Measurements from ENCODE around the gene ANKS1B.

ANKS1B gene

GRCh38 chr12:98740751-98741150 lies 1244.0 kb downstream of the ANKS1B start:
- no peak for DNase-seq

DNA sequence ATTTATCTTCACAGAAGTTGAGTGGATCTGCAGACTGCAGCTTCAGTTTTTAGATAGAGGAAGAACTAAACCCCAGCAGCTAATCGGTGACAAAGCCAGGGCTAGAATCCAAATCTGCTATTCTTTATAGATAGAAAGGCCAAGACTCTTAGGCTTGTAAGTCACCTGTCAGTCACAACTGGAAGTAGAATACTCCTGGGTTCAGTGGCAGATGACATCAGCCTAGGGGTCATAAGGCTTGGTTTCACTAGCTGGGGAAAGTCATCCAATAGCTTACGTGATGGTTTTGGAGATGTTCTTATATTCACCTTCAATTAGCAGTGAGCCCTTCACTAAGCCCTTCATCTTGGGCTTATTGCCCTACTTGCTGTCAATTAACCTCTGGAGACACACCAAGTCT lies 1246.2 kb downstream of the ANKS1B start:
- DNase-seq = no peak

GRCh38 chr12:98738002-98738401 lies 1246.7 kb downstream of the ANKS1B start:
- no peak for DNase-seq

- no peak for DNase-seq
These were observed 1247.4 kb downstream of the ANKS1B start for GRCh38 chr12:98737322-98737712.

GRCh38 chr12:98736352-98737321 lies 1248.1 kb downstream of the ANKS1B start:
- DNase-seq = peak; percentile 24

DNA sequence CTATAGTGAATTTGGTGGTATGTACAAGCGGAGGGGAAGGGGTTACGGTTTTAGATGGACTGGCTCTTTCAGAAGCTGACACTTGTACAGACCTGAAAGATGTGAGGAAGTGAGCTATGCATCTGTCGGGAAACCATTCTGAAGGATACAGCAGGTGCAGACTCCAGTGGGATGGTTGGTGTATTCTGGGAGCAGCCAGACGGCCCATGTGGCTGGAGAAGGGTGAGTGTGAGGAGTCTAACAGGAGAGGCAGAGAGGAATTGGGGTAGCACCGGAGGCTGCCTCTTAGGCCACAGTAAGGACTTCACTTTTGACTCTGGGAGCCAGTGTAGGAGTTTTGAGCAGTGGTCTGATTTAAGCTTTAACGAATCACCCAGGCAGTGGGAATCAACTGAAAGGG lies 1248.9 kb downstream of the ANKS1B start:
- no peak for DNase-seq

DNA sequence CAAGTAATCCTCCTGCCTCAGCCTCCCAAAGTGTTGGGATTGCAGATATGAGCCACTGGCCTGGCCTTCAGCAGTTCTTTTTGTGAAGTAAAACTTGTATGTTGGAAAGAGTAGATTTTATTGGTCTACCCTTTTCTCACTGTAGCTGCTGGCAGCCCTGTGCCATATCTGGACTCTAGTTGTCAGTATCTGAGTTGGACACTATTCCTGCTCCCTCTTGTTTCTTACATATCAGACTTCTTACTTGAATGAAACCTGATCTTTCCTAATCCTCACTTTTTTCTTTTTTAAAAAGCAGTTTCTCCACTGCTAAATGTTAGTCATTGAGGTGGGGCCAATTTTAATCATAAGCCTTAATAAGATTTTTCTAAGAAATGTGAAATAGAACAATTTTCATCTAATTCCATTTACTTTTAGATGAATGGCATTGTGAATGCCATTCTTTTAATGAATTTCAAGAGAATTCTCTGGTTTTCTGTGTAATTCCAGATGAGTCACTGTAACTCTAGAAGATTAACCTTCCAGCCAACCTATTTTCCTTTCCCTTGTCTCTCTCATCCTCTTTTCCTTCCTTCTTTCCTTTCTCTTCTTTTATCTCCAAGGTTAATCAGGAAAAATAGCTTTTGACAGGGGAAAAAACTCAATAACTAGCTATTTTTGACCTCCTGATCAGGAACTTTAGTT lies 1250.9 kb downstream of the ANKS1B start:
- no peak for DNase-seq

DNA sequence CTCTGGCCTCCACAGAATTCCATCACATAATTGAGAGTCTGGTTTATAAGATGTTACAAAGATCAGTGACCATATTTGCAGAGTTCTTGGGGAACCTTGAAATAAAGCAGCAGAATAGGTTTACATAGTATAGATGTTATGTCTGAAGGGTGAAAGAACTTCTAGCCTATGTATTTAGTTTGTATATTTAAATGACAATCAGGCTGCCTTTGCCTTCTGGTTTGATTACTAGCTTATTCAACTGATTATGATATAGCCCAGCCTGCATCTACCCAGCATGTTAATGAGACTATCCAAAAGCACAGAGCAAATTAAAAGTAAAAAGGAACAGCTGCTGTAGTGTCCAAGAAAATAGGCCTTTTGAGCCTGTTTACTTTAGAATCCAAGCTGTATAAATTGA lies 1254.3 kb downstream of the ANKS1B start:
- no peak for DNase-seq

DNA sequence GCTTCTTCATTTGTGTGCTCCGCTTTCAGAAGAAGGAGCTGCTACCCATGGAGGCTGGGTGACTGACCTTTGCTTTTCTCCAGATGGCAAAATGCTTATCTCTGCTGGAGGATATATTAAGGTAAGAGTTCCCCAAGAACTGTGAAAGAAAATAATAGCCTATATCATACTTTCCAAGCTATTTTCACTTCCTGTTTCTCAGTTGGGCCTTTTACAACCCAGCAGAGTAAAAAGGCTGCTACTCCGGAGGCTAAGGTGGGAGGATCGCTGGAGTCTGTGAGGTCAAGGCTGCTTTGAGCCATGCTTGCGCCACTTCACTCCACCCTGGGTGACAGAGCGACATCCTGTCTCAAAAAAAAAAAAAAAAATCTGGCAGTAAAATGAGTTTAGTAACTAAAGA lies 1257.5 kb downstream of the ANKS1B start:
- no peak for DNase-seq

- peak; percentile 85 for DNase-seq
These were observed 1259.1 kb downstream of the ANKS1B start for GRCh38 chr12:98725476-98726247.

DNA sequence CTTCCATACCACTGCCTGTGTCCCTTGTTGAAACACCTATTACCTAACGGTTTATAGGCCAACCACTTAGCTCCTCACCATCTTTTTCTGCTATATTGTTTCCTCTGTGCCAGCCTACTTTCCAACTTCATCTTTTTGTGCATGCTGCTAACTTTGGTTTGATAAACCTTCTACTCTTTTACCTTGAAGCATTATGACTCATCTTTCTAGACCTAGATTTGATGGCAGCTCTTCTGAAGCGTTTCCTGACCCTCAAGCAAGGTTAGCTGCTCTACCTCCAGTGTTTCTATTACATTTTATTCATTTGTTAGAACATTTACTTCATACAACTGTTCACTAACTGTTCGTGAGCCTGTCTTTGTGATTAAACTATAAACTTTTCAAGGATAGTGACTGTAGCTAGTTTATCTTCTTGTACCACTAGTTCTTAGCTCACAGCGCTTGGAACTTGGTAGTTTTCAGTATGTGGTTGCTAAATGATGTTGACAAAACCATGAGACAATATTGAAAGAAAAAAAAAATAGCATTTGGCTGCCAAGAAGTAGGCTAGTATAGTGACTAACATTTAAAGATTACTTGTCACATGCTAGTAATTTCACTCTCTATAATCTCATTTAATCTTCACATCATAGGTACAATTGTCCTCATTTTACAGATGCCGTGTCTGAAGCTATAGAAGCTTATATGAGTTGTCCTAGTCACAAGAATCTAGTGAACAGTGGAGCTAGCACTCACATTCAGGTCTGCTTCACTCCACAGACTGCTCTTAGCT lies 1260.2 kb downstream of the ANKS1B start:
- no peak for DNase-seq

DNA sequence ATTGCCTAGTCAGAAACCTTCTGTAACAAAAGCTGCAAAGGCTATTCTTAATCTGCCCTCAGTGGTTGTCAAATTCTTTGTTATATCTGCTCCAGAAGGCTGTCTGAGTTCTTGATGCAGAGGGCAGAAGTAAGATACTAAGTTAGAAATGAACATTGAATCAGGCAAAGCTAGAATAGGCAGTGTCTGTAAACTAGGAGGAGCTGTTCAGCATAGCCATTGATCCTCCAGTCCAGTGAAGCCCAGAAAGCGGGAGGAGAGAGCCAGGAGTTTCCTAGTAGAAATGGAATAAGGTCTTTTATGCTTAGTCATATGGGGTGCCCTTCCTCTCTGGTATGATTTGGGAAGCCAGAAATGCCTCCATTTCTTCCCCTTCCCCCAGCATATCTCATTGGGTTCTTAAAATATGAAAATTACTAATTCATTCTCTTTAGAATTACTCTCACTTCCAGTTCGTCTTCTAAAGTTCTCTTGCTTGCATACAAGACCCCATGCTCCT lies 1263.5 kb downstream of the ANKS1B start:
- DNase-seq = no peak

- DNase-seq = no peak
These were observed 1264.9 kb downstream of the ANKS1B start for GRCh38 chr12:98719515-98720504.

DNA sequence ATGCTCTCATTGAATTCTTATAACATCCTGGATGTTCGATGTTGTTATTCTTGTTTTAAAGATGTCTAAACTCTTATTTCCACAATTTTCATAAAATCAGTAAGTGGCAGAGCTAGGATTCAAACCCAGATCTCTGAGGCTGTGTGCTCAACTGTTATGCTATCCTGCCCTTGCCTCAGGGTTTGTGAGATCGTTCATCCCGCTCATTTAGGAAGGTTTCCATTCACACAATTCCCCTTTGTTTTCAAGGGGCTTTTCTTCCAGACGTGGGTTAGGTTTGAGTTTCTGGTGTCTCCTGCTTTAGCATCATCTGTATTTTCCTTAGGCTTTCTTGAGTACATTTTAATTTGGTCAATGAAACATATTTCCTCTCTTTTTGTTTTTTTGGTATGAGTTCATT lies 1270.3 kb downstream of the ANKS1B start:
- no peak for DNase-seq

GRCh38 chr12:98709022-98709421 lies 1275.7 kb downstream of the ANKS1B start:
- no peak for DNase-seq

- no peak for DNase-seq
These were observed 1283.6 kb downstream of the ANKS1B start for GRCh38 chr12:98701166-98701565.

DNA sequence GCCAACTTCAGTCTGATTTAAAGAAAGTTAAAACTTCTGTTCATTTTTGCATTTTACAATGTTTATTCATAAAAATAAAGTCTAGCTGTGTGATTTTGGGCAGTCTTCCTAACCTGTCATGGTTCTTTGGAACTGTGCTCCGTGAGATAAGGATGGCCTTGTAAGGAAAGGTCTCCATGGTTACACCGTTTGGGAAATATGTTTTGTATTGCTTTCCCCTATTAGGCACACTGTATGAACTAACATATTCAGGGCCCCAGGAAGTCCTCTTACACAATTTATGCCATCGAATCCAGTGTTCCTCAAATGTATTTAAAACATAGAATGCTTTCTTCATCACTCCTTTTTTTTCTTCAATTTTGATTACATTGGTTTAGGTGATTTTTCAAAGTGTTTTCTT lies 1285.2 kb downstream of the ANKS1B start:
- no peak for DNase-seq

- DNase-seq = peak; percentile 74
These were observed 1285.9 kb downstream of the ANKS1B start for GRCh38 chr12:98698603-98699463.

DNA sequence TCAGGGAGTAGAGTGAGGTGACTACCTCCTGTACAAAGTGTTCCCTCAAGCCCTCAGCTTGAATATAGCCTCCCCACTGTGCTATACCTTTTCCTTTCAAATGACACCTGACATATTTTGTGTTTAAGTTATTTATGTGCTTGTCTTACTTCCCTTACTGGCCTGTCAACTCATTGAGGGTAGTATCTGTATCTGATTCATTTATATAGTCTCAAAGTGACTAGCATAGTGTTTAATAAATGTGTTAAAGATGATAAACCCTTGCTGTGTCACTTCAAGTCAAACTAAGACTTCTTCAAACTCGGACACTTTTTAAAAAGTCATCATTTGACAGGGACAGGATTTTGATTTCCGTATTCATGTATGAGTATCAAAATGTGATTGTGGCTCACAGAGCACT lies 1287.5 kb downstream of the ANKS1B start:
- DNase-seq = no peak

- DNase-seq = no peak
These were observed 1288.6 kb downstream of the ANKS1B start for GRCh38 chr12:98696036-98696646.

Measured in eye (tissue), 1 donor.